Hematopoietic multipotent progenitor cell treated with erythropoietin and hydrocortisone succinate and interleukin-3 and kit ligand, for 8 days (in vitro differentiated cells): Measurements from ENCODE around the gene GPD1L.
"Not testable (repeated sequence)": the region's sequence is repeated elsewhere in the genome, so short reads cannot be mapped to it uniquely, and the experiment has no call there.

ENCODE experiments used
- DNase-seq: peaks from one replicate; pipeline ENCODE4 v3.0.0-alpha.2; 2015

GPD1L gene

GRCh38 chr3:32186097-32186496, 79.7 kb downstream of the GPD1L start:
- DNase-seq: no peak

GRCh38 chr3:32186876-32187275, 80.5 kb downstream of the GPD1L start:
- no peak for DNase-seq

GRCh38 chr3:32189693-32190092, 83.3 kb downstream of the GPD1L start:
- no peak for DNase-seq

GRCh38 chr3:32190556-32190955, 84.1 kb downstream of the GPD1L start:
- not testable (repeated sequence) for DNase-seq

GRCh38 chr3:32193101-32193500, 86.7 kb downstream of the GPD1L start:
- DNase-seq: no peak

- DNase-seq: no peak
Measured at GRCh38 chr3:32194653-32195052, 88.2 kb downstream of the GPD1L start.

- DNase-seq: no peak
Measured at GRCh38 chr3:32195995-32196540, 89.6 kb downstream of the GPD1L start.

- DNase-seq: no peak
Measured at GRCh38 chr3:32197991-32198390, 91.6 kb downstream of the GPD1L start.

GRCh38 chr3:32198714-32199113, 92.3 kb downstream of the GPD1L start:
- DNase-seq: peak; percentile 33

GRCh38 chr3:32200490-32200889, 94.1 kb downstream of the GPD1L start:
- no peak for DNase-seq

- peak; percentile 35 for DNase-seq
Measured at GRCh38 chr3:32200992-32201758, 94.8 kb downstream of the GPD1L start.

GRCh38 chr3:32202496-32202895, 96.1 kb downstream of the GPD1L start:
- DNase-seq: no peak

GRCh38 chr3:32203854-32204253, 97.4 kb downstream of the GPD1L start:
- DNase-seq: peak; percentile 75

GRCh38 chr3:32208447-32208846, 102.0 kb downstream of the GPD1L start:
- DNase-seq: no peak

- DNase-seq: no peak
Measured at GRCh38 chr3:32215185-32215584, 108.8 kb downstream of the GPD1L start.

GRCh38 chr3:32216172-32216783, 109.9 kb downstream of the GPD1L start:
- no peak for DNase-seq

GRCh38 chr3:32217339-32217738, 110.9 kb downstream of the GPD1L start:
- no peak for DNase-seq
